Heart left ventricle (tissue), 16 donors: ENCODE data around the gene DGKA. TPM values are rescaled to one million over a fixed set of nuclear protein-coding genes. Genes with fewer than 3 reads are reported as not detected.

ENCODE experiments used
- ATAC-seq, 4 donors: fragments of 200-7000 bp; cut with Tn5 transposase; one replicate each; pipeline ENCODE4 v1.9.1; 2020 to 2022; ENCODE audit warnings: moderate library complexity in 4 of 4, mild to moderate bottlenecking in 3 of 4, moderate number of reproducible peaks in 1 of 4
- DNase-seq, 5 donors: peaks; one replicate each; pipeline ENCODE4 v3.0.0-alpha.2; 2020
- H3K27ac ChIP-seq, 12 donors: fragments of 200-600 bp; sonication (generic) in 4 of 12; one replicate each; pipeline versions ENCODE4 v1.5.0 to v1.8.0; 2016 to 2022; ENCODE audit warnings: mild to moderate bottlenecking in 2 of 12
- H3K27me3 ChIP-seq, 9 donors: fragments of 200-600 bp; sonication (generic) in 2 of 9; one replicate each; pipeline versions ENCODE4 v1.5.1 to v1.8.0; 2016 to 2022; ENCODE audit warnings: mild to moderate bottlenecking in 3 of 9
- H3K36me3 ChIP-seq, 9 donors: fragments of 200-600 bp; sonication (generic) in 2 of 9; one replicate each; pipeline versions ENCODE4 v1.5.0 to v1.8.0; 2018 to 2022; ENCODE audit warnings: mild to moderate bottlenecking in 2 of 9
- H3K4me1 ChIP-seq, 12 donors: fragments of 200-600 bp; sonication (generic) in 4 of 12; one replicate each; pipeline versions ENCODE4 v1.5.0 to v1.8.0; 2016 to 2022; ENCODE audit warnings: mild to moderate bottlenecking in 3 of 12
- H3K4me3 ChIP-seq, 12 donors: fragments of 200-600 bp; sonication (generic) in 4 of 12; one replicate each; pipeline versions ENCODE4 v1.5.0 to v1.8.0; 2017 to 2022; ENCODE audit warnings: mild to moderate bottlenecking in 9 of 12, moderate library complexity in 4 of 12
- H3K9me3 ChIP-seq, 12 donors: fragments of 200-600 bp; sonication (generic) in 4 of 12; one replicate each; pipeline versions ENCODE4 v1.5.0 to v1.8.0; 2016 to 2022; ENCODE audit warnings: mild to moderate bottlenecking in 1 of 12
- CTCF ChIP-seq, 12 donors: fragments of 200-600 bp; sonication (generic) in 4 of 12; IDR thresholded peaks; one replicate each; pipeline versions ENCODE4 v1.5.0 to v1.8.0; 2018 to 2022; ENCODE audit warnings: antibody characterized with exemption in 12 of 12, mild to moderate bottlenecking in 5 of 12
- POLR2A ChIP-seq, 2 donors: fragments of 450-650 bp; IDR thresholded peaks; one replicate each; pipeline ENCODE4 v1.6.1; 2017; ENCODE audit warnings: antibody characterized with exemption in 2 of 2, mild to moderate bottlenecking in 2 of 2, moderate library complexity in 2 of 2
- WGBS, 4 donors: extraction: QIAGEN DNeasy Blood & Tissue Kit in 2 of 4; methylation state at CpG; one replicate each; pipeline versions ENCODE4 v1.1.5 to v1.1.7; 2013 to 2018; 5-methylcytosine and 5-hydroxymethylcytosine counted together
- intact Hi-C, 10 donors: fragments of 100-400 bp; cut with DNase I; formaldehyde crosslinking; loops; one replicate each; pipeline versions ENCODE4 v1.11.1 to v1.14.2; 2022
- polyA plus RNA-seq, 2 donors: library from polyadenylated mRNA; stranded (reverse); fragments of 200-250 nt; gene quantifications; one replicate each; pipeline ENCODE4 v1.2.3, GENCODE V29; 2013
- total RNA-seq, 9 donors: library from RNA; depleted of rRNA in 2 of 9; stranded (reverse); fragments of >200 nt in 2 of 9; fragmentation: NEBNext Ultra II Directional in 3 of 9; extraction: Animal tissue kit (Norgen Biotek cat#: 25700) in 3 of 9; gene quantifications; one replicate each; pipeline versions ENCODE4 v1.1.0 to v1.2.4, GENCODE V29; 2016 to 2023
- donor health status: ischemic (EF 13 %, LVEDD 7.1; RV severe dilation, severe dysfunction).
- donor health status: healthy with polysubstance abuse.
- donor health status: DM: no; HTN: yes; CAD: no.
- donor health status: DM: no; HTN: no; CAD: no.
- donor health status: ischemic (EF 25% LVEDD 6.9; RV normal size, moderate dysfunction).
- donor health status: ischemic (EF 25% LVEDD 5.7; RV mildly dilated, moderate dysfunction).
- donor health status: healthy.
- donor health status: DM: yes; HTN: yes; CAD: no.
- donor health status: ischemic (EF 35%, LVEDD 5.7; RV mildly dilated, moderate dysfunction).
- donor health status: nonischemic (EF 11% LVEDD 7.7; RV severe dilation, severe dysfunction).
- donor health status: DM: yes; HTN: yes; CAD: no.
- donor health status: PGD.
- donor health status: ischemic (EF 29% LVEDD 5.4; RV normal size, mild dysfunction).
- donor health status: nonischemic (EF 23%, LVEDD 6.1; RV moderate dilation, normal function).

The DGKA gene
- total and polyA plus RNA-seq, 11 donors = 5.3 to 27.8 (median 7.8) TPM

GRCh38 chr12:55970775-55971174 is 39.8 kb downstream of the DGKA start:
- Histone ChIP-seq H3K36me3 (peaks cover 0 to 11% (median 0%) of the 10 kb centered on the region in 9 donors), H3K4me1 (peaks cover 0 to 46% (median 31%) of the 10 kb centered on the region in 12 donors), H3K9me3 (no peaks in the 10 kb centered on the region), H3K27ac (no peak overlapping the region), H3K4me3 (no peak overlapping the region), H3K27me3 (no peaks in the 10 kb centered on the region)
- no peak for ATAC-seq
- 68 to 80% (median 73%) methylated on average over 6 to 7 of the region's 7 CpGs for WGBS, 4 donors
- TF ChIP-seq POLR2A (IDR thresholded peaks at IDR 0.05) = no peak
- DNase-seq = no peak
- intact Hi-C loops = loop anchor here in 2 of 10 donors (5.0 kb wide), 3 partner anchors 38 to 153 kb away; partner anchors contain the start of genes DGKA (in 1 of the 2), ORMDL2 (in 1 of the 2), PYM1 (in 1 of the 2) and SARNP (in 1 of the 2)

GRCh38 chr12:55972042-55972441 is 41.1 kb downstream of the DGKA start:
- intact Hi-C loops = loop anchor here in 2 of 10 donors (5.0 kb wide), 3 partner anchors 40 to 155 kb away; partner anchors contain the start of genes DGKA (in 1 of the 2), ORMDL2 (in 1 of the 2), PYM1 (in 1 of the 2) and SARNP (in 1 of the 2)
- Histone ChIP-seq H3K9me3 (no peaks in the 10 kb centered on the region), H3K4me1 (peaks cover 0 to 50% (median 35%) of the 10 kb centered on the region in 12 donors), H3K27ac (peak overlapping the region in 9 of 12 donors; percentile 88 to 98 (median 95)), H3K27me3 (no peaks in the 10 kb centered on the region), H3K4me3 (peak overlapping the region in 4 of 12 donors; percentile 58 to 86 (median 70)), H3K36me3 (peaks cover 0 to 21% (median 0%) of the 10 kb centered on the region in 9 donors)
- DNase-seq = no peak
- ATAC-seq = no peak
- WGBS, 4 donors = 60 to 67% (median 63%) methylated on average over 3 of the region's 3 CpGs
- TF ChIP-seq POLR2A (IDR thresholded peaks at IDR 0.05) (no peak), CTCF (IDR thresholded peaks at IDR 0.05) (no peak)

GRCh38 chr12:55972456-55972855 is 41.5 kb downstream of the DGKA start:
- Histone ChIP-seq H3K4me1 (peaks cover 0 to 50% (median 33%) of the 10 kb centered on the region in 12 donors), H3K36me3 (peaks cover 0 to 26% (median 0%) of the 10 kb centered on the region in 9 donors), H3K27ac (peak overlapping the region; percentile 76 to 98 (median 92)), H3K4me3 (peak overlapping the region; percentile 22 to 95 (median 70)), H3K27me3 (no peaks in the 10 kb centered on the region), H3K9me3 (no peaks in the 10 kb centered on the region)
- TF ChIP-seq POLR2A (IDR thresholded peaks at IDR 0.05) (no peak), CTCF (IDR thresholded peaks at IDR 0.05) (no peak)
- no peak for DNase-seq
- intact Hi-C loops = loop anchor here in 2 of 10 donors (5.0 kb wide), 3 partner anchors 40 to 155 kb away; partner anchors contain the start of genes DGKA (in 1 of the 2), ORMDL2 (in 1 of the 2), PYM1 (in 1 of the 2) and SARNP (in 1 of the 2)
- ATAC-seq = no peak
- WGBS, 4 donors = 23 to 31% (median 27%) methylated on average over 1 of the region's 1 CpG

- Histone ChIP-seq H3K36me3 (peaks cover 0 to 27% (median 0%) of the 10 kb centered on the region in 9 donors), H3K9me3 (no peaks in the 10 kb centered on the region), H3K27me3 (no peaks in the 10 kb centered on the region), H3K4me1 (peaks cover 0 to 51% (median 30%) of the 10 kb centered on the region in 12 donors), H3K27ac (peak overlapping the region; percentile 76 to 98 (median 92)), H3K4me3 (peak overlapping the region; percentile 22 to 95 (median 70))
- intact Hi-C loops = loop anchor here in 2 of 10 donors (5.0 kb wide), 3 partner anchors 41 to 156 kb away; partner anchors contain the start of genes DGKA (in 1 of the 2), ORMDL2 (in 1 of the 2), PYM1 (in 1 of the 2) and SARNP (in 1 of the 2)
- peak in 1 of 2 donors; percentile 75 for TF ChIP-seq POLR2A (IDR thresholded peaks at IDR 0.05)
- TF ChIP-seq CTCF (IDR thresholded peaks at IDR 0.05) = no peak
- DNase-seq (no peak), ATAC-seq (peak in 1 of 4 donors; percentile 4)
- WGBS, 4 donors = 0 to 1% (median 1%) methylated on average over 18 of the region's 18 CpGs
Observed at GRCh38 chr12:55972911-55973598, 42.1 kb downstream of the DGKA start.
